Neural progenitor cell (in vitro differentiated cells): ENCODE data around the gene EEF1AKMT4.

Source experiments
- EZH2 ChIP-seq: fragments of 200-600 bp; sonication (generic); IDR thresholded peaks from 2 replicates; pipeline ENCODE4 v1.6.1; 2017; ENCODE audit warnings: antibody characterized with exemption, mild to moderate bottlenecking, moderate library complexity
- EZH2phosphoT487 ChIP-seq: fragments of 200-600 bp; sonication (generic); IDR thresholded peaks from 2 replicates; pipeline ENCODE4 v1.6.1; 2017; ENCODE audit warnings: antibody characterized with exemption
- TF ChIP-seq, protein P1 (sequence below): fragments of 200-600 bp; sonication (generic); IDR thresholded peaks from 2 replicates; pipeline ENCODE4 v1.5.1; 2017; ENCODE audit warnings: antibody characterized with exemption, mild to moderate bottlenecking

GRCh38 chr3:184211297-184211696, 38.2 kb upstream of the EEF1AKMT4 start:
- TF ChIP-seq, protein P1, sequence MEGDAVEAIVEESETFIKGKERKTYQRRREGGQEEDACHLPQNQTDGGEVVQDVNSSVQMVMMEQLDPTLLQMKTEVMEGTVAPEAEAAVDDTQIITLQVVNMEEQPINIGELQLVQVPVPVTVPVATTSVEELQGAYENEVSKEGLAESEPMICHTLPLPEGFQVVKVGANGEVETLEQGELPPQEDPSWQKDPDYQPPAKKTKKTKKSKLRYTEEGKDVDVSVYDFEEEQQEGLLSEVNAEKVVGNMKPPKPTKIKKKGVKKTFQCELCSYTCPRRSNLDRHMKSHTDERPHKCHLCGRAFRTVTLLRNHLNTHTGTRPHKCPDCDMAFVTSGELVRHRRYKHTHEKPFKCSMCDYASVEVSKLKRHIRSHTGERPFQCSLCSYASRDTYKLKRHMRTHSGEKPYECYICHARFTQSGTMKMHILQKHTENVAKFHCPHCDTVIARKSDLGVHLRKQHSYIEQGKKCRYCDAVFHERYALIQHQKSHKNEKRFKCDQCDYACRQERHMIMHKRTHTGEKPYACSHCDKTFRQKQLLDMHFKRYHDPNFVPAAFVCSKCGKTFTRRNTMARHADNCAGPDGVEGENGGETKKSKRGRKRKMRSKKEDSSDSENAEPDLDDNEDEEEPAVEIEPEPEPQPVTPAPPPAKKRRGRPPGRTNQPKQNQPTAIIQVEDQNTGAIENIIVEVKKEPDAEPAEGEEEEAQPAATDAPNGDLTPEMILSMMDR = no peak
- TF ChIP-seq EZH2phosphoT487 (no peak), EZH2 (no peak)
